Measurements from ENCODE around the gene MYO10. TPM values are rescaled to one million over a fixed set of nuclear protein-coding genes. Genes with fewer than 3 reads are reported as not detected.
"Not testable (repeated sequence)": the region's sequence is repeated elsewhere in the genome, so short reads cannot be mapped to it uniquely, and the experiment has no call there.

MYO10 gene
- total RNA-seq, 1 donor from 2014 or later = 79.5 TPM

DNA sequence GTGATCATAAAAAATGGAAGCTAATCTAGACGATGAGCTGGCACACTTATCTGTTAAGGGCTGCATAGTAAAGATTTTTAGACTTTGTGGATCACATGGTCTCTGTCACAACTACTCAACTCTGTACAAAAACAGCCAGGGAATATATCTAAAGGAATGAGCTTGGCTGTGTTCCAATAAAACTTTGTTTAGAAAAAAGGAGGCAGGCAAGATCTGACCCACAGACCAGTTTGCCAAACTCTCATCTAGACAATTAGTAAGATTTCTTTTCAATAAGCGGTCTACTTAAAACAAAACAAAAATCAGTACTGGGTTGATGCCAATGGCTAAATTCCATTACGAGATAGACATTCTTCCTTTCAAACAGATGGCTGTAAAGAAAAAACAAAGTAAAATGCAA, 266.3 kb downstream of the MYO10 start:
- DNase-seq (ENCODE audit: low read depth) = no peak

DNA sequence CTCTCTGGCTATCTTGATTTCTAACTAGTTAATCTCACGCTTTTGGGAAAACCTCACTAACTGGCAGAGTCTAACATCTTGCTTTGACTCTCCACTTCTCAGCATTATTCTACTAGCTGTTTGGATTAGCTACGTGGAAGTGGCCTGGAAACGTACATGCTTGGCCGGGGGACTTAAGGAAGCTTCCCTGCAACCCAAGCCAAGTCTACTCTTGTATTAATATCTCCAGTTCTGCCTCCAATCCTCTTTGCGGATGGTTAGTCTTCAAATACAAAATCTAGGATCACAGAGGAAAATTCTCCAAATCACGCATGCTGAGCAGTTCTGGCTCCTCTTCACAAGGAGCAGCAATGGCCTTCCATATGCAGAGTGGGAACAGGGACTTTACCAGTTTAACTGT, 267.5 kb downstream of the MYO10 start:
- no peak for DNase-seq (ENCODE audit: low read depth)

DNA sequence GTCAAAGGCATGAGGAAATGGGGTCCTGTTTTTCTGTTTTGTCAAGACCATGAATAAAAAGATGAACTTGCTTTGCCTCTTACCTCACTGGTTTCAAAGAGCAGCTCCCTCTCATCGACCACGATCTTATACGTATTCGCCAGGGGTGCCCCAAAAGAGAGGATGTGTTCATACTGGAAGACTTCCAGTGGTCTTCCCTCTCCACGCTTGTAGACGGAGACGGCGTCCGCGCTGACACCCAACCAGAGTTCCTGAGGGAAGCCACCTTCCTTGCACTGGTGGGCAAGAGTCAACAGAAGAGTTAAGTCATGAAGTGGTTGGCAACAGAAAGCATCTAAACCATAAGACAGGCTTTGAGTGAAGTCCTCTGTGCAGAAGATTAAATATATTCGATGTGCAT, 267.9 kb downstream of the MYO10 start:
- DNase-seq (ENCODE audit: low read depth) = no peak

DNA sequence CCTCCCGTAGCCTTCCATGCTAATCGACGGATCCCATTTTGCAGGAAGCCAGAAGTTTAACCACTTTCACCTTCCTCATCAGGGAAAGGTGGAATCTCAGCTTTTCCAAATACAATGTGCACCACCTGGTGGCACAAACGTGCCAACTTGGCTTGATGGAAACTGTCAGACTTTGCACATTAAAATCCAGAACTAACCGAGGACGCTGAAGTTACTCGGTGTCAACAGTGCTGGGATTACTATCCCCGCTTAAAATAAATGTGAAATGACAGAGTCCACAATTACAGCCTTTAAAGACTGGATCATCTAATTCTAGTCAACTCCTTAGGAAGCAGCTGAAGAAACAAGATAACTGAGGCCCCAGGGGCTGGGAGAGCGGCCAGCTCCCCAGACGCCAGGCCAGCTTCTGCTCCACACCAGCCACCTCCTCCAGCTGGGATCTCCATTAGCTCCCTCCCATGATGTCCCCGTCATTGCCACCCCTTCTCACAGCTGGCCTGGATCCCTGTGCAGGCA, 269.1 kb downstream of the MYO10 start:
- peak; percentile 62 for DNase-seq (ENCODE audit: low read depth)

DNA sequence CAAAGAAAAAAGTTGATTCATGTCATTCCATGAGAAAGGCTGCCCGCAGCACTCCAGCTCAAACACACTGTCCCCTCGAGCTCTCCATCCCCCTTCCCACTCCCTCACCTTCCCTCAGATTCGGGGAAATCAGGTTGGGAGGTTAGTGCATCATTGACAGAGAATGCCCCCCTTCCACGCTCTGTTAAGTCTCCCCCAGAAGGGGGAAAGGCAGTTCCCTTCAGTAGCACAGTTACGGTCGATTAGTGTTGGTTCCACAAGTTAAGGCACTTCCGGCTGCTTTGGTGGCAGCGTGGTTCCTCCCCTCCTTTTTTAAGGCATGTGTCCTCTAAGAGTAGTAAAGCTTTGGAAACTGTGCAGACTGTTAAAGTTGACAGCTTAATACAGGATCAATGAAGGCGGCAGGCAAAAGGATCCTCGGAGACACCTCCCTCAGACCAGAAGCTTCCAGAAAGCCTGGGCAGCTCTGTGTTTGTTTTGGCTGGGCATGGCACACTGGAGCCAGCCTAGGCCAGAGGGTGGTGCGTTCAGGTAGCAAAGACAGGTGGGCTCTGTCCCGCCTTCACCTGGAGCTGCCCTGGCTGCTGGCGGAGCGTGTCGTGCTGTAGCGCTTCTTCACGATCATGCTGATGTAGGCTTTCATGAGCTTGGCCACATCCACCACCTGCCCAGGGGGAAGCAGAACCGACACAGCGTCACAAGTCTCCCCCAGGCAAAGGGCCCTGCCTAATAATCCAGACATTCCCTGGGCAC, 269.8 kb downstream of the MYO10 start:
- DNase-seq (ENCODE audit: low read depth) = peak; percentile 60

DNA sequence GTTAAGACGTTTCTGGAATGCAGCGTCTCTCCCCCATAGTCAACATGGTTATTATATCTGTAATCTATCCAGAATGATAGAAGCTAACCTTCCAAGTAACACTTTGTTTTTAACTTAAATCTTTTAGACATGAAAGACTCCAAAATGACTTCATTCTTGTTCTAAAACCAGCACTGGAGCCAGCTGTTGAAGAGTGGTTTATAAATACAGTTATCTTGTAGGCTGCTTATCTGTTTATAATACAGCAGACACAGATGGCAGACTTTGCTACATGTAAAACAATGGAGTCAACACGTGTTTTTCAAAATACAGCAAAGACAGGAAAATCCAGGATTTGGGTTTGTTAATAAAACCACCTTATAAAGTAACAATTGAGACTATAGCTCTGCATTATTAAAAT, 270.5 kb downstream of the MYO10 start:
- DNase-seq (ENCODE audit: low read depth) = no peak

DNA sequence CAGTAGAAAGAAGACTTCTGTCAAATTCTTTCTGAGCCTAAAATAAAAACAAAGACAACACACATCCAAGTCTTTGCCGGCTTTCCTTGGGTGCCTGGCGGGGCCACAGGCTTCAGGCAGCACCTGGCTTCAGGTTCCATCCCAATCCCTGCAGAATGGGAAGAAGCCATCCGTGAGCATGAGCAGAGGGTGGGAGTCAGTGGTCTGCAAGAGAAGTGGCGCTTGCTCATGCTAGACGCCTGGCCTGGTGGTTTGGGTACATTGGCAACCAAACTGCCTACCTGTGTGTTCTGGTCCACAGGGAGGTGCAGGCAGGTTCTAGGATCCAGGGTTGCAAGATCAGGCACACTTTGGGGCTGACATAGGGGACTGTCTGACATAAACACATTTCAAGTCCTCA, 271.7 kb downstream of the MYO10 start:
- no peak for DNase-seq (ENCODE audit: low read depth)

DNA sequence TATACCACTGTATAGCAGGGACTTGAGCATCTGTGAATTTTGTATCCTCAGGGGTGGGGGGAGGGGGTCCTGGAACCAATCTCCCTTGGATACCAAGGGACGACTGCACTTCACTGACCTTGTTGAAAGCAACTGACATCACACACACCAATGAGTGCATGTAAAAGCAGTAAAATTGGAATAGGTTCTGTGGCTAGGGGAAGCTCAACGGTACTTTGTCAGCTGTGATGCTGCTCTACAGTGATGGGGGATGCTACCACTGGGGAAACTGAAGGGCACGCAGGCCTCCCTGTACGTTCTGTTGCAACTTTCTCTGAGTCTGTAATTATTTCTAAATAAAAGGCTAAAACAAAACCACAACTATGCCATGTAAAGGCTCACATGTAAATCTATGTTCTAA, 272.2 kb downstream of the MYO10 start:
- no peak for DNase-seq (ENCODE audit: low read depth)

DNA sequence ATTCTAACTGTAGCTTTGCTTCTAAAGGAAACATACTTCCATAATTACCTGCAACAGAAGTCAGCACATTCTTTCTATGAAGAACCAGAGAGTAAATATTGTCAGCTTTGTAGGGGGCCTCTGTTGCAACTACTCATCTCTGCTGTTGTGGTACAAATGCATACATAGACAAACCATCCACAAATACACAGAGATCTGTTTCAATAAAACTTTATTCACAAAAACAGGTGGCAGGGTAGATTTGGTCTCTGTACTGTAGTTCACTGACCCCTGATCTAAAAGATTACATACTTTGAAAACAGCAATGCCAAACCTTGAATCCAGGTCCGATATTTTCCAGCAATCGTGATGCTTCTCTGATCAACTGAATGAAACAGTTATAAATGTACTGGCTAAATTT, 274.4 kb downstream of the MYO10 start:
- no peak for DNase-seq (ENCODE audit: low read depth)

DNA sequence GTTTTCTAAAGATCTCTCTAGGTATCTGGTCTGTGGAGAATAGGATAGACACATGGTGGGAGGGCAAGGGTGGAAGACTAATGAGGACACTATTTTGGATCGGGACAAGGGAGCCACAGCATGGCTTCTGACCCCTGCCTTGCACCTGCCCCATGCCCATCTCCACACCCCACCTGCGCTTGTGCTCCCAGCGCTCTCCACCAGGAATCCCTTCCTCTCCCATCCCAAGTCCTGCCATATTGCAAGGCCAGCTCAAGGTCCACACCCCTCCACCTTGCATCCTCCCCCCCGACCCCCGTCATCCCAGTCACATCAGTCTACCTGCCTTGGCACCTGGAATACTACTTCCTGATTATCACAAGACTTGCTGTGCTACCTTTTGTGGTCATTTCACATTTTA, 275.1 kb downstream of the MYO10 start:
- no peak for DNase-seq (ENCODE audit: low read depth)

DNA sequence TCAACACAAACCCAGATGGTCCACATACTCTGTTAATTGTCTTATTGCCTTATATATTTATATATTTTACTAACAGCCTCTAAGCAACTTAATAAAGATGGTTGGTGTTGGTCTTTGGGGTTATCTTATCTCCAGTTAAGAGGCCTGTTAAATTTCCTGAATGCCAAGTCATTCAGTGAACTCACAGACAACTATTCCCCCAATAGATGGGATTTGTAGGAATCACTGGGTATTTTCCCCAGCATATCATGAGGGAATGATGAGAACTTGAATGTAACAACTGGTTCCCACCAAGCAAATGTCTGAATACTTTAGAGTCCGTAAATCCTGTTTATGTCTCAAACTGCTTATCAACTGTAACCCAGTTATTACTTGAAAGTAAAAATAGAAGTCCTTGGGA, 276.6 kb downstream of the MYO10 start:
- DNase-seq (ENCODE audit: low read depth) = no peak

DNA sequence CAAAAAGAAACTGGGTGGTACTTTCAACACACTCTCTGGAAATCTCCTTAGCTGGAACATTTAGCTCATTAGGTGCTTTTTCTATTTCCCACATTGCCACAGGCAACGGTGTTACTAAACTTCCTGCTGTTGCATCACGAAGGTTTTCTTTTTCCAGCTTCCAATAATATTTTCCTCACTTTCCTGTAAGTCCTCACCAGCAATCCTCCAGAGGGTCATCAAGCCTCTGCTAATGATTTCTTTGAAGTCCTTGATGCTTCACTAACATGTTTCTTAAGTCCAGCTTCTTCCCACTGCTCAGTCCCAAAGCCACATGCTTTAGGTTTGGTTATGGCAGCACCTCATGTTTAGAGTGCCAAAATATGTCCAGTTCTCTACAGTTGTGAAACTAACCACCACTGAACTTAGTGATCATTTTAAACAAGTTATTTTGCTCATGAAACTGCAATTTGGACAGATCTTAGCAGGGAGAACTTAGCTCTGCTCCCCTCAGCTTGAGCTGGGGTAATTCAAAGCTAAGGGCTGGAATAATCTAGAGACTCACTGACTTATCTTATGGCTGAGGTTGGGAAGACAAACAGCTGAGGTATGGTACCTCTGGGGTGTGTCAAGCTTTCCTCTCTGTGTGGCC, 279.4 kb downstream of the MYO10 start:
- peak; percentile 81 for DNase-seq (ENCODE audit: low read depth)

DNA sequence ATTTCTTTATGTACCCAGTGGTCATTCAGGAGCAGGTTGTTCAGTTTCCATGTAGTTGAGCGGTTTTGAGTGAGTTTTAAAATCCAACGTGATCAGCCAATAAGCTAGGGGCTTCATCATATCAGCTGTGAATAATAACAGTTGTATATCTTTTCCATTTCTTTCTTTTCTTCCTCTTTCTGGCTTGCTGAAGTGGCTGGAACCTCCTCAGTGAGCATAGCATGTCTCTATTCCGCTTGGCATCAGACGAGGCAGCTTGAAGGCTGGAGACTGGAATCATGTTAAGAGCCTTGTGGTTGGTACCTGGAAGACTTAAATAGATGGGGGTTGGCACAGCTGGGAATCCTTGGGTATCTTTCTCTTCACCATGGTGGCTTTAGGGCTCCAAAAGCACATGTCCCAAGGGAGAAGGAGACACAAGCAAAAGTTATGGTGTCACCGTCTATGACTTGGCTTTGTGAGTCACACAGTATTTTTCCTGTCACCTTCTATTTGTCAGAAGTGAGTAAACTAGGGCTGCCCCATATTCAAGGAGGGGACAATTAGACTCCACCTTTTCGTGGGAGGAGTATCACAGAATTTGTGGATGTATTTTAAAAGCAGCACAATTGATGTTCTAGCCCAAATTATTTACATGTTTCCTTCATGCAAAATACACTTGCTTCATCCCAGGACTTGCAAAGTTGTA, 281.3 kb downstream of the MYO10 start:
- no peak for DNase-seq (ENCODE audit: low read depth)

DNA sequence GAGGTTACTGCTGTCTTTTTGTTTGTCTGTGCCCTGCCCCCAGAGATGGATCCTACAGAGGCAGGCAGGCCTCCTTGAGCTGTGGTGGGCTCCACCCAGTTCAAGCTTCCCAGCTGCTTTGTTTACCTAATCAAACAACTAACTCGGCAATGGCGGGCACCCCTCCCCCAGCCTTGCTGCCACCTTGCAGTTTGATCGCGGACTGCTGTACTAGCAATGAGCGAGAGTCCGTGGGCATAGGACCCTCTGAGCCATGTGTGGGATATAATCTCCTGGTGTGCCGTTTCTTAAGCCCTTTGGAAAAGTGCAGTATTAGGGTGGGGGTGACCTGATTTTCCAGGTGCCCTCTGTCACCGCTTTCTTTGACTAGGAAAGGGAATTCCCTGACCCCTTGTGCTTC, 287.3 kb downstream of the MYO10 start:
- DNase-seq (ENCODE audit: low read depth) = not testable (repeated sequence)

DNA sequence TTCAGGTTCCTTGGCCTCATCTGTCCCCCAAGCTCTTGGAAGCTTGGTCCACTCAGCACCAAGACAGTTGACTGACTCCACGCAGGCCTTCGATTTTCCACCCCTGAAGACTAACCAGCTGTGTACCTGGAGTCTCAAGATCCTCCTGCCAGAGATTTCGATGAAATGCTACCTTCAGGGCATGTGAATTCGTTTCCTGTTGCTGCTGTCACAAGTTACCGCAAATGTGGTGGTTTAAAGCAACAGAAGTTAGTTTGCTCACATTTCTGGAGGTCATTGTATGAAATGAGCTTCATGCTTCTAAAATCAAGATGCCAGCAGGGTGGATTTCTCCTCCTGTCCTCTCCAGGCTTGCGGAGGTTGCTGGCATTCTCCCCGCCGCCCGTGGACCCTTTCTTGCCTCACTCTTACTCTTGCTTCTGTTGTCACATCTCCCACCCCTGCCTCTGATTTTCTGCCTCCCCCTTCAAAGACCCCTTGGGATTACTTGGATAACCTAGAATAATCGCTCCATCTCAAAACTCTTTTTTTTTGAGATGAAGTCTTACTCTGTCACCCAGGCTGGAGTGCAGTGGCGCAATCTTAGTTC, 291.7 kb downstream of the MYO10 start:
- no peak for DNase-seq (ENCODE audit: low read depth)

DNA sequence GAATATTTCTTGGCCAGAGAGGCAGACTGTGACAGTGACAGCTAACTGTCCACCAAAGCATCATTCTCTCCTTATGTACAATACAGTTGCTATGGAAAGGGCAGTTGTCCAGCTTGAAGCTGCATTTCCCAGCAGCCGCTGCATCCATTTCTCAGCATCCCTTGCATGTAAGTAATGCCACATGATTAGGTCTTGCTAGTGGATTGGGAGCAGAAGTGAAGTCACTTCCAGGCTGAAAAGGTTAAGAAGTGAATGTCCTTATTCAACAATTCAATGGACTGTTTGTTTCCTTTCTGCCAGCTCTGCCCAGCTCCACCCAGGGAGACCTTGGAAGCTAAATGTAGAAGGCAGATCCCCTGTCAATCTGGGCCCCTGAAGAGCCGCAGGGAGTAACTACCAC, 293.2 kb downstream of the MYO10 start:
- DNase-seq (ENCODE audit: low read depth) = no peak

DNA sequence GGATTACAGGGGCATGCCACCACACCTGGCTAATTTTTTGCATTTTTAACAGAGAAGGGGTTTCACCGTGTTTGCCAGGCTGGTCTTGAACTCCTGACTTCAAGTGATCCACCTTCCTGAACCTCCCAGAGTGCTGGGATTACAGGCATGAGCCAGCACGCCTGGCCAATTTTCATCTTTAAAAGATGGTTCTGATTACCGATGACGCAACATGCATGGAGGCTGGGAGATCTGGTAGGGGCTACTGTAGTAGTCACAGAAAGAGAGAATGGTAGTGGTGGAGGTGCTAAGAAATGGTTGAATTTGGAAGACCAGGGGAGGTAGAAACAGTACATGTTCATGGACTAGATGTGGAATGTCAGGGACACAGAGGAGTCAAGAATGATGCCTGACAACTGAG, 296.9 kb downstream of the MYO10 start:
- no peak for DNase-seq (ENCODE audit: low read depth)

DNA sequence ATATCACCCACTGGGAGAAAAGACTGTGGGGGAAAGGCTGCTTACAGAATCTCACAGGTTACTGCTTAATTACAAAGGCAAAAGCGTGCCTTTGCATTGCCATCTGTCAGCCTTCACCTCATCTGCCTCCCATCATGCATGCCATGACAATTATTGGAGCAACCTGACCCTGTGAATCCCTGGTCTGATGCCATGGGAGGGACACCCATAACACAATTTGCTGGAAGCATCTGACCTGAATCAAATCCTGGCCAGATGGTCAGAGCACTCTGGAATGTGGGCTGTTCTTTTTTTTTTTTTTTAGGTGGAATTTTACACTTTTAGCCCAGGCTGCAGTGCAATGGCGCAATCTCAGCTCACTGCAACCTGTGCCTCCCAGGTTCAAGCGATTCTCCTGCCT, 307.7 kb downstream of the MYO10 start:
- DNase-seq (ENCODE audit: low read depth) = peak; percentile 19

DNA sequence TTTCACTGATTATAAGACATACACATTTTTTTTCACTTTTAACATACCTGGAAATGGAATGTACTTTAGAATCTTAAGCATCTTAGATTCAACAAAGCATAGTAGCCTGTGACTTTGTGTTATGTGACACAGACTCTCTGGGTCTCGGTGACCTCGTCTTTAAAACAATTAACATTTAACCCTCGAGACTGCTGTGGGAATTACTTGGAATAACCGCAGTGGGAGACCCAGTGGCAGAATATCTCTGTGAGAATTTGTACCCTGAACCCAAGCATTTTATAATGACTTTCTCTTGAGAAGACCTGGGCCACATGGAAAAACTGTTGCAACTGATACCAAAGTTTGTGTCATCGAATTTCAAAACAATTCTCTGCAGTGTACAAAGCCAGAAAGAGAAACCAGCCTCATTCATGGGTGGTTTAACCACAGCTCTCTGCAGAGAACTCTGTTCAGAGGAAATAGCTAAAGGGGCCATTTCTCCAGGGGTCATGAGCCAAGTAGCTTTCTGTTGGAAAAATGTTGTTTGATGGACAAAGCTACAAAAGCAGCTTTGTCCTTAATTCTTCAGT, 309.3 kb downstream of the MYO10 start:
- peak; percentile 41 for DNase-seq (ENCODE audit: low read depth)

DNA sequence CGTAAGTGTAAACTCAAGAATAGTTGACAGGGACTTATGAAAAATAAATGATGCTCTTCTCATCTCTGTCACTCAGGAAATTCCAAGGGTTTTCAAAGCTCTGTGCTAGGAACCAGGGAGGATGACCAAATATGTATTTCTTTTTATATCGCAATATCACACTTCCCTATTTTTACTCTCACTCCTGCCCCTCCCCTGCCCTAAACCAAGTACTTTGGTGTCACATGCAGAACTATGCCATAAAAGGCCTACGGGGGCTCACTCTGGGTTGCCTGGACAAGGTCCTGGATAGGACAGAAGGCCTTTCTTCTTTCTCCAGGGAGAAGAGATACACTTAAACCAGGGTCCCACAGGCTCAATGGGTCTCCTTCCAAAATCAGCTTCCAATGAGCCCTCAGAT, 311.0 kb downstream of the MYO10 start:
- no peak for DNase-seq (ENCODE audit: low read depth)

DNA sequence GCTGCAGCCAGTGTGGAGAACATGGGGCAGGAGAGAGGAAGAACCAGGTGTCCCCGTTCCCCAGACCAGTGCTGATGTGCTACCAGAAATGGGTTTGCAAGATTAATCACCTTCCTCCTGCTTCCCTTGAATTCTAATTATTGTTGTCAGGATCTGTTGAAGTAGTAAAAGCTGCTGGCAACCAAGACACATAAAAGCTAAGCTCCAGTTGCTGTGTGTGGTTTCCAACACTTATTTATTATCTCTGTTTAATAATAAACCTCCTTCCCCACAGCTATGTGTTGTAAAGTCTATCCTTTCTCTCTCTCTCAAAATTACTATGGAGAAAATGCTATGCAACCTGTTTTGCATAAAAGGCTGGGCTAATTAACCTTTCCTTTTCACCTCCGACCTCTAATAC, 317.0 kb downstream of the MYO10 start:
- peak; percentile 86 for DNase-seq (ENCODE audit: low read depth)

Measured in renal cortical epithelial cell (primary cell).